ENCODE data around the gene CCDC154. TPM values are rescaled to one million over a fixed set of nuclear protein-coding genes. Genes with fewer than 3 reads are reported as not detected.

CCDC154 gene, protein sequence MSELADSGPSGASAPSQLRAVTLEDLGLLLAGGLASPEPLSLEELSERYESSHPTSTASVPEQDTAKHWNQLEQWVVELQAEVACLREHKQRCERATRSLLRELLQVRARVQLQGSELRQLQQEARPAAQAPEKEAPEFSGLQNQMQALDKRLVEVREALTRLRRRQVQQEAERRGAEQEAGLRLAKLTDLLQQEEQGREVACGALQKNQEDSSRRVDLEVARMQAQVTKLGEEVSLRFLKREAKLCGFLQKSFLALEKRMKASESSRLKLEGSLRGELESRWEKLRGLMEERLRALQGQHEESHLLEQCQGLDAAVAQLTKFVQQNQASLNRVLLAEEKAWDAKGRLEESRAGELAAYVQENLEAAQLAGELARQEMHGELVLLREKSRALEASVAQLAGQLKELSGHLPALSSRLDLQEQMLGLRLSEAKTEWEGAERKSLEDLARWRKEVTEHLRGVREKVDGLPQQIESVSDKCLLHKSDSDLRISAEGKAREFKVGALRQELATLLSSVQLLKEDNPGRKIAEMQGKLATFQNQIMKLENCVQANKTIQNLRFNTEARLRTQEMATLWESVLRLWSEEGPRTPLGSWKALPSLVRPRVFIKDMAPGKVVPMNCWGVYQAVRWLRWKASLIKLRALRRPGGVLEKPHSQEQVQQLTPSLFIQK
- 0.22 and 0.25 TPM in 2 replicates for total RNA-seq

GRCh38 chr16:1443980-1444729, at the start of gene CCDC154:
CCDC154 (minus strand) TSS chr16:1444556; CDS start chr16:1444322, 234 bp downstream.

DNA sequence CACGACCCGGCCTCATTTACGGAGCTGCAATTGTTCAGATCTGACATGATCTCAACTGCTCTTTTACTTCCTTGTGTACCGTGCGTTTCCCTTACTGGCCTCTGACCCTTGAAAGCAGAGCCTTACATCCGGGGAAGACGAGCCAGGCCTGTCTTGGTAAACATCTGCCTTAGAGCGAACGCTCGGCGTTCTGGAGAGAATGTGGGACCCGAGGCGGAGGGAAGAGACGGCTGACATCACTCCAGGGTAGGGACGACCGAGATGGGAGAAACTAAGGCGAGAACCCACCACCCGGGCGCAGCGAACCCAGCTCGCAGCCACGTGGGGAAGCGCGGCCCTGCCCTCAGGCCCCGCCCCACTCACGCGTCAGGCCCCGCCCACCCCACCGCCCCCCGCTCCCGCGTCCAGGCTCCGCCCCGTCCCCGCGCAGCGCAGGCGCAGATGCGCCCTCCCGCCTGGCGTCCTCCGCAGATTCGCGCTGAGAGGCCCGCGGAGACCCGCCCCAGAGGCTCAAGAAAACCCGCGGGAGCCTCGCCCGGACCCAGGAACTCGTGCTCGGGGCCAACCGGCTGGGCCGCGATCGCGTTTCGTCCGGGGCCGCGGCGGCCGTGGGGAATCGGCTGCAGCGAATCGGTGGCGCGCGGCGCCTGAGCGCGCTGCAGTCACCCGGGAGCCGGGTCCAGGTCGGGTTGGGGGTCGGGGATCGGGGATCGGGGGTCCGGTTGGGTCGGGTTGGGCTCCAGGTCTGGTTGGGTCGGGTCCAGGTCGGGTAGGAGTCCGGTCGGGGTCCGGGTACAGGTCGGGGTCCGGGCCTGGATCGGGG, 48.8 kb upstream of the CCDC154 start, which contains the start of gene TELO2:
TSS of gene TELO2 (plus strand) at position 438 of the 823 bp plus-strand sequence. CDS start 922 bp downstream, outside the sequence.

GRCh38 chr16:1488619-1489018, 44.3 kb upstream of the CCDC154 start, which contains the start of gene PTX4:
PTX4 (minus strand) TSS chr16:1488944; CDS start chr16:1488909, 35 bp downstream.

GRCh38 chr16:1474796-1475551, 30.6 kb upstream of the CCDC154 start, which contains the start of gene CLCN7:
CLCN7 (minus strand) TSS chr16:1475028; CDS start chr16:1474974, 54 bp downstream.

GRCh38 chr16:1430759-1431496, 13.4 kb downstream of the CCDC154 start, which contains the start of gene PERCC1:
PERCC1 (plus strand) TSS chr16:1431078; CDS start chr16:1432594, 1,516 bp downstream.

GRCh38 chr16:1414532-1415260, 29.7 kb downstream of the CCDC154 start, which contains the start of gene UNKL:
UNKL (minus strand) TSS chr16:1414704; CDS start chr16:1414691, 13 bp downstream.

Other genes with a start within 250 kb of the CCDC154 start
- gene TPSG1, start 219.3 kb downstream of the CCDC154 start, total RNA-seq: 0.37 TPM in 1 of 2 replicates, not detected in the other
- gene TPSB2, start 214.4 kb downstream of the CCDC154 start, total RNA-seq: not detected in 2 replicates
- not detected in 2 replicates for gene TPSAB1, start 203.9 kb downstream of the CCDC154 start, total RNA-seq
- gene TPSD1, start 188.5 kb downstream of the CCDC154 start, total RNA-seq: not detected in 2 replicates
- gene UBE2I, start 134.9 kb downstream of the CCDC154 start, total RNA-seq: 56.1 and 85.5 TPM in 2 replicates
- gene BAIAP3, start 110.9 kb downstream of the CCDC154 start, total RNA-seq: 0.12 and 0.33 TPM in 2 replicates
- 102 and 105 TPM in 2 replicates for gene TSR3, start 92.7 kb downstream of the CCDC154 start, total RNA-seq
- gene GNPTG, start 92.6 kb downstream of the CCDC154 start, total RNA-seq: 25.1 and 47.0 TPM in 2 replicates
- 7.9 and 8.2 TPM in 2 replicates for gene UNKL, start 29.9 kb downstream of the CCDC154 start, total RNA-seq
- gene UQCC4, start 23.8 kb downstream of the CCDC154 start, total RNA-seq: 16.9 and 18.9 TPM in 2 replicates
- gene PERCC1, start 13.5 kb downstream of the CCDC154 start, total RNA-seq: not detected in 2 replicates
- 64.7 and 110 TPM in 2 replicates for gene CLCN7, start 30.5 kb upstream of the CCDC154 start, total RNA-seq
- gene PTX4, start 44.4 kb upstream of the CCDC154 start, total RNA-seq: under 0.01 and 0.11 TPM in 2 replicates
- 22.9 and 28.9 TPM in 2 replicates for gene TELO2, start 48.8 kb upstream of the CCDC154 start, total RNA-seq
- 4.8 and 7.2 TPM in 2 replicates for gene TMEM204, start 89.1 kb upstream of the CCDC154 start, total RNA-seq
- gene IFT140, start 167.5 kb upstream of the CCDC154 start, total RNA-seq: 27.2 and 42.7 TPM in 2 replicates
- 7.7 and 8.4 TPM in 2 replicates for gene CRAMP1, start 167.8 kb upstream of the CCDC154 start, total RNA-seq
- 28.0 and 49.4 TPM in 2 replicates for gene JPT2, start 233.7 kb upstream of the CCDC154 start, total RNA-seq